HG03280 (cell line): Measurements from ENCODE around the gene PREP.

Experiments used
- ATAC-seq: cut with Tn5 transposase; IDR thresholded peaks from one replicate; pipeline ENCODE4 v1.9.1; 2021; ENCODE audit warnings: mild to moderate bottlenecking, moderate library complexity; ENCODE audit not compliant: unreplicated experiment

PREP gene

DNA sequence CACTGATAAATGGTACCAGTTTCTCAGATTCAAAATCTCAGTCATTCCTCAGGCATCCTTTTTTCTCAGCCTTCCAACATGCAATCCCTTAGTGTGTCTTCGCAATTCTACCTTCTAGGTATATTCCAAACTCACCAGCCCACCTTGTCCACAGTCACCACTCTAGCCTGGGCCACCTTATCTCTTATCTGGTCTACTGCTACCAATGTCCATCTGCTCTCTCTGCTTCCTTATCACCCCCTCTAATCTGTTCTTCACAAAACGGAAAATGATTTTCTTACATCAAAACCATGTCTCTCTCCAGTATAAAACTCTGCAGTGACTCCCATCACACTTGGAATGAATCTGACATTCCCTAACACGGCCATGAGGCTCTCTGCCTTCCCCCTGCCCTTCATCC is 91.9 kb downstream of the PREP start:
- no peak for ATAC-seq

DNA sequence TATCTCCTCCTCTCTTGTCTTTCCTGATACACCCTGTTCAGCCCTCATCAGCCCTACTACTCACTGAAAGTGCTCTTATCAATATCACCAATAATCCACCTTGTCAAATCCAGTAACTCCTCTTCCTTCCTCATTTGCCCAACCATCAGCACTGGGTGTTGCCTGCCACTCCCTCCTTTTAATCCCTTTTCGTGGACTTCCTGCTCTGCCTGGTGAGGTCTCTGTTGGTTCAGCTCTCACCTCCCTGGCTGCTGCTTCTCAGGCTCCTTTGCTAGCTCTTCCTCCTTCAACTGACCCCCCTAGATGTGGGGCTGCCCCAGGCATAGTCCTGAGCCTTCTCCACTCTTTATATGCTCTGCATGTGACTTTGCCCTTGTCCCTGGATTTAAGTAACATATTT is 92.5 kb downstream of the PREP start:
- no peak for ATAC-seq

DNA sequence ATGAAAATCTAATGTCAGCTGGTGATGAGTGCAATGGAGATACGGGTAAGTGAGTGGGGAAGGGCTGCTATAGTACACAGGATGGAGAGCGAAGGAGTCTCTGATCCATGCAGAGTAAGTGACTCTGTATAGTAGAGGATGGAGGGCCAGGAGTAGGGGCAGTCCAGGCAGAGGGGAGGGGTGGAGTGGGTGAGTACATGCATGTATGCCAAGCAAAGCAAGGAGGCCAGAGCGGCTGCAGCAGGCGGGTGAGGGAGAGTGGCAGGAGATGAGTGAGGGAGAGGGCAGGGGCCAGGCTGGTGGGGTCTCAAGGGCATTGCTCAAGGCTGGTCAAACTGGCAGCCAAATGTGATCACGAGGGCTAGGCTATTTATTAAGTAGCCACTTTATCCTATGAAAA is 94.0 kb downstream of the PREP start:
- no peak for ATAC-seq

DNA sequence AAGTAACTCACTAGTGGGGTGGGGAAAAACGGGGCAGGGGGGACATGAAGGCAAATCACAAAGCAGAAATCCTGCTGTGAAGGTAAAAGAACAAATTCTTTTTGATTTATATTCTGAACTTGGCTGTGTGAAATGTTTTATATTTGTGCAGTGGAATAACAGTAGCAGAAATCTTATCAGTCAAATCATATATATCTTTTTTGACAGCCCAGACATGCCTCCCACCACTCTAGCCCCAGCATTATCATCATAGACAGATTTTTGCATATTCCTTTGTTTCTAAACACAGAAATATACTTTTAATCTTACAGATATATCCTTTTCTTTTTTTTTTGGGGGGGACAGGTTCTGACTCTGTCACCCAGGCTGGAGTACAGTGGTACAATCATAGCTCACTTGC is 97.4 kb downstream of the PREP start:
- no peak for ATAC-seq

DNA sequence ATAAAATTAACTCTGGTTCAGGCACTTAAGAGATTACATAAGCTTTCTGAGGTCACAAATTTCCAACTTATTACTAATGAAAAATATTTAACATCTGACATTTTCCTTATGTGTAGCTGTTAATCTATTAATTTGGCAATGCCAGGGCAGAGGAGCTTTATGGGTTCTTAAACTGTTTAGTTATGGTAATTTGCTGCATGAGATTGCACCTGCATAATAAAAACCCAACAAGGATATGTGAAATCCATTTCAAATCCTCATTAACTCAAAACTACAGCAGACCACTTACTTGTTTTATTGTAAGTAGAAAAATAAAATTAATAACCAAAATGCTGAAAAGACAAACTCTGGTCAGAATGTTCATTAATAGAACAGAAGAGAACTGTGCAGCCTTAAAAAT is 98.1 kb downstream of the PREP start:
- no peak for ATAC-seq

DNA sequence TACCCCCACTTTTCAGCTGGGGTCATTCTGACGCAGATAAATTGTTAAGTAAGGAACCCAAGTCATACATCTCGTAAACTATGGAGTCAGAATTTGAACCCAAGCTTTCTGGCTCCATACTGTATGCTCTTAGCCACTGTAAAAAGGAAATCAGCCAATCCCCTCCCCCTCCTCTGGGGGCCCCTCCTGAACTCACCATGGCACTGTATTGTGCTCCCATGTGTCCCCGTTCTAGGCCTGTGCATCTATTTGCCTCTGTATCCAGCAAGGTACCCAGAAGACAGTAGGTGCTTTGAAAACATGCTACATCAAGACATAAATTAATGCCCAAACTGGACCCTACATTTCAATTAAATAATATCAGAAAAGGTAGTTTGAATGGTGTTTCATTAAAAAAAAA is 98.5 kb downstream of the PREP start:
- no peak for ATAC-seq

DNA sequence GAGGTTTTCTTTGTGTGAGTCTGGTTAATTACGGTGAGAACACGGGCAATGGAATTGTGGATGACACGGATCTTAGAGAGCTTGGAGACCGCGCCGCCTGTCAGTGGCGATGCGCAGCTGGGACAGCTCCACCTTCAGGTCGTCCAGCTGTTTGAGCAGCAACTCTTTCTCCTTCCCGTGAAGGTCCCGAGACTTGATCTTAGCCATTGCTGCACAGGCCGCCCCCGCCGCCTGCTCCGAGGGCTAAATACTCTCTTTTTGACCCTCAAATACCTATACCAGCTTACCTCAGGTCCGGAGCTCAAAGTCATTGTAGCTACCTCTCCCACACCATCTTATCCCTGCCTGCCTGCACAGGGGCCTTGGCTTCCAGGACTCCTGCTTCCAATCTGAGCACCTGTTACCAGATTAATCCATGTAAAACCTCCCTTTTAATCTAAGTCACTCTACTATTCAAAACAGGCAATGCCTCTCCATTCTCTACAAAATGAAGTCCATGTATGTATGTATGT is 100.2 kb downstream of the PREP start:
- no peak for ATAC-seq

DNA sequence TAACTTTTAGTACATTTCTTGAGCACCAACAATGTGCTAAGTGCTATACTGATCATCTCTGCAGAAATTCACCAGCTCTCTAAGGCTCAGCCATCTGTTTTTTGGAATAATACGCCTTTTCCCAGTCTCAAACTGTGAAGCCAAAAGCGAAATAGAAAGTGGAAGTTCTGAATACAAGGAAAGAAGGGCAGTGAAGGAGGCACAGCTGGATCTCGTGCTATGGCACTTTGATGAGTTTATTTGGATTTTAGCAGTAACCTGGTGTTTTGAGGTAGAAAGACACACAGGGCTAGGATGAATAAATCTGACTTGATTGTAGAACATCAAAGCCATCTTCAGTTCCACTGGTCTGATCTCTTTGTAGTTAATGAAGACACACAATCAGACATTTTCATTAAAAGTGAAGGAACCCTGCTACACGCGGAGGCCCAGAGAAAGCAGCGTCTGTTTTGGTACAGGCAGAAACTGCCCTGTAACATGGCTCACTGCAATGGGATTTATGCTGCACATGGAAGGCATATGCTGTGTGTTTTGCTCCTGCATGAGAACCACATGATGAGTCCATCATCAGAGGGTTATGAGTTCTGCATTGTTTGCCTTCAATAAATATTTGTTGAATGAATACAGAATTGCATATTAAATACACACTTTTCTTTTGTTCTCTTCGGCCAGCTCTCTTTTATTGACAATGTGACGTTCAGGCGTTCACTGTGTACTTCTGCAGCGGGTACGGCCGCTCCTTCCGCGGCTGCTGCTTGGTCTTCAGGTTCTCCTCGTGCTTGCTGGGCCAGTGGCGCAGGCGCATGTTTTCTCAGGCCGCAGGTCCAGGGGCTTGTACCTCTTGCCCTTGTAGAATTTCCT is 100.9 kb downstream of the PREP start:
- no peak for ATAC-seq

DNA sequence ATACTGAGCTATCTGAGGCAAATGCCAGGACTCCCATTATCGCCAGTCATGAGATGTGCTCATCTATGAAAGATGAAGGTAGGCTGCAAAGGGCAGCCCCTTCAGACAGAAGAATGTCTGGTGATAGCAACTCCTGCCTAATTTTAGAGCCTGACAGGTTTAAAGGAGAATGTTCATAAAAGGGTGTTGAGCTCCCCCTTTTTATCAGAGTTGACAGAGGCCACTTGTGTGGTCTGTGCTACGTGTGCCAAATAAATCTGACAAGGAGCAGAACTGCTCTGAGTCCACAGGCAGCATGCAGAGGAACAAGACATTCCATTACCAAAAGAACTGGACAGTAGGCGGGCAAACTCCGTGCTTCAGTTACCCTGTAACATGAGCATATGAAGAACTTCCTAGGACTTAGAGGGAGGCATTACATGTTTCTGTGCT is 101.8 kb downstream of the PREP start:
- ATAC-seq, result no peak

DNA sequence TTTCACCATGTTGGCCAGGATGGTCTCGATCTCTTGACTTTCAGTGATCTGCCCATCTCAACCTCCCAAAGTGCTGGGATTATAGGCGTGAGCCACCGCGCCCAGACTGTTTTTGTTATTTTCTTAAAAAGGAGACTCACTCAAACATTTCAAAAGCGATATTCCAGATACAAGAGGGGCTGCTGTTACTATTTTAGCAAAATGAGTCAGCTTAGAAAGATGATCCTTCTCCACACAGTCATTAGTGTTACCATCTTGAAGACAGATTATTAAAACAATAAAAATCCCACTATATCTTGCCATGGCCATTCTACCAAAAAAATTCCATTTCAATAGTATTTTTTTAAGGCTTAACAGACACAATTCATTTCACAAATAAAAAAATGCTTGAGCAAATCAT is 102.8 kb downstream of the PREP start:
- no peak for ATAC-seq

DNA sequence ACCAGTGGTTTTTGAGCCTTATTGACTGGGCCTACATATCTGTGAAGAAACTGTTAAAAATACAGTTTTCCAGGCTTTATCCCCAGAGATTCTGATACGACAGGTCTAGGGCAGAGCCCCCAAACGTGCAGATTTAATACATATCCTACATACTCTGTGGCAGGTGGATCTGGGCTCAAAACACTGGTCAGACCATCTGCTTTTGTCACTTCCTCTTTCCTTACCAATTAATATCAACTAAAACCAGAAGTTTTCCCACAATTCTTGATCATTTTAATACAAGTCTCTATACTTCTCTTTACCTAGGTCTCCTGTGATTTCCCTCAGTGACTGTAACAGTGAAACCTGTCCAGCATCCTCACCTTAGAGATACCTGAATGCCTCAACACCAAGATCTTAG is 108.8 kb downstream of the PREP start:
- ATAC-seq, result no peak

DNA sequence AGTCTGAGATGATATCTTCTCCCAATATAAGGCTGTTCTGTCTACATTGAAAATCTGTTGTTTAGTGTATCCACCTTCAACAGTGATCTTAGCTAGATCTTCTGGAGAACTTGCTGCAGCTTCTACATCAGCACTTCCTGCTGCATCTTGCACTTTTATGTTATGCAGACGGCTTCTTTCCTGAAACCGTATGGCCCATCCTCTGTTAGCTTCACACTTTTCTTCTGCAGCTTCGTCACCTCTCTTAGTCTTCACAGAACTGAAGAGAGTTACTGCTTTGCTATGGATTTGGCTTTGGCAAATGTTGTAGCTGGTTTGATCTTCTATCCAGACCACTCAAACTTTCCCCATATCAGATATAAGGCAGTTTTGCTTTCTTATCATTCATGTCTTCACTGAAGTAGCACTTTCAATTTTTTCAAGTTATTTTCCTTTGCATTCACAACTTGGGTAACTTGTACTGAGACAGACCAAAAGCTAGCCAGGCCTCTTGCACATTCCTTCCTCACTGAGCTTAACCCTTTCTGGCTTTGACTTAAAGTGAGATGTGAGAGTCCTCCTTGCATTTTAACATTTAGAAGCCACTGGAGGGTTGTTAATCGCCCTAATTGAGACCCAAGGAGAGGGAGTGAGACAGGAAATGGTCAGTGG is 110.1 kb downstream of the PREP start:
- no peak for ATAC-seq

DNA sequence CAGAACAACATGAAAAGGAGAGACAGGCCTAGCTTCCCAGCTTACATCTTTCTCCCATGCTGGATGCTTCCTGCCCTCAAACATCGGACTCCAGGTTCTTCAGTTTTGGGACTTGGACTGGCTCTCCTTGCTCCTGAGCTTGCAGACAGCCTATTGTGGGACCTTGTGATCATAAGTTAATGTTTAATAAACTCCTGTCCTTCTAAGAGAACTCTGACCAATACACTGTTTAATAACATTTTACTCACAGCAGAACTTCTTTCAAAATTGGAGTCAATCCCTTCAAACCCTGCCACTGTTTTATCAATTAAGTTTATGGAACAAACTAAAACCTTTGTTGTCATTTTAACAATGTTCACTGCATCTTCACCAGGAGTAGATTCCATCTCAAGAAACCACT is 111.4 kb downstream of the PREP start:
- ATAC-seq, result no peak

DNA sequence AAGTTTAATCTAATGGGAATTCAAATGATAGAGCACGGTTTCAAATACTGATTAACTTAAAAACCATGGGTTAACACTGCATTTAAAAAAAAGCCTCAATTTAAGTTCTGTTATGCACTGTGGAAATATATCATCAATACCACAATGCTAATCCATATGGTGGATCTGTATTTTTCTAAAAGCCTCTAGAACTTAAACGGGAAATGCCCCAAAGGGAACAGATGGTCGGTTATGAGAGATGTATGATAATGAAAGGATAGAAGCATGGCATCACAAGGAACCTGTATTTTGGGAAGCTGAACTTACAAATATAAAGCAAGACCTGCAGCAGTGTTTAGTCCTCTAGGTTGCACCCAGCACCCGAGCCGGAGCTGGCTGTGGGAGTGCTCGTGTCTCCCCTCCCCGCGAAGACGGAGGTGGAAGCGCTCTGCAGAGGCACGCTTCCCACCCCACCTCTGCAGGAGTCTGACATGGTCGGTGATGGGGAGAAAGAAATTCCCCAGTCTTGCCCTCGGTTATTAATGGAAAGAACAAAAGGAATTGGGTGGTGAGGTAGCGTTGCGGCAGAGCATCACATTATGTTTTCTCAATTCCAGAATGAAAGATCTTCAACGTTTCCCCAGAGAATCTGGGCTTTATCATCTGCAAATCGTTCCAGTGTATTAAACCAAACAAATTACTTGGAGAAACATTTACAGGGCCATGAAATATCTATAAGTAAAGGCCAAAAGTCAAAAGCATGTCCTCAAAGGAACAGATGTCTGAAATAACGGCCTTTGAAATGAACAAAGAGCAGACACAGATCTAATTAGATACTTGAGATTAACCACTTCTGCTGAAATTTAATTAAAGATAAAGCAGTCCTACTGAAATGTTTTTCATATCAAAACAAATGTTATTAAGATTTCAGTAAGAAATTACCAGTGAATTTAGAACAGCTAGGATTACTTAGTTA is 120.0 kb downstream of the PREP start:
- ATAC-seq, result no peak

DNA sequence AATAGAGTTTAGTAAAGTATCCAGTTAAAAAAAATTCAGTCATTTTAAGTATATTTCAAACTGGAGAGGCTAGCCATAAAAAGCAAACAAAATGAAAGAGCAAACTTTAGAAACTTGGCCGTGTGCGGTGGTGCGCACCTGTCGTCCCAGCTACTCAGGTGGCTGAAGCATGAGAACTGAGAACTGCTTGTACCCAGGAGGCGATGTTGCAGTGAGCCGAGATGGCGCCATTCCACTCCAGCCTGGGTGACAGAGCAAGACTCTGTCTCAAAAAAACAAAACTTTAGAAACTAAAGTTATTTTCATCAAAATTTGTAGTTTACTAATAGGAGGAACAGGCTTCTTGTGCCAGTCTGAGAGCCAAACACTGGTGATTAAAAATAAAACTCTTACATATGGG is 122.8 kb downstream of the PREP start:
- no peak for ATAC-seq

DNA sequence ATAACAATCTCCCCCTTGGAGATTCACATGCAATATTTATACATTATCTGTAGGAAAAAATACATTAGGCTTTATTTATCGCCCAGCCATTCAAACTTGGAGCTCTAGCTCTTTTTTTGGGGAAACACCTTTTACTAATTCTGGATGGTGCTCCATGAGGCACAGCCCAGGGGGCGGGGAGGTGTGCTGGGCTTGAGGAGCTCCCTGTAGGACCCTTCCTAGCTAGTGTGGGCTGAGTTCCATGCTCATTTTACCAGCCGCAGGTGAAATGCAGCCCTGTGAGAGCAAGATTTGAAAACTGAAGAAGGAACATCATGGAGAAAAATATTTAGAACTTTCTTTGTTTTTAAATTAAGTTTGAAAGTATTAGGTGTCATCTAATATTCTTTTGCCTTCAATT is 123.4 kb downstream of the PREP start:
- no peak for ATAC-seq

DNA sequence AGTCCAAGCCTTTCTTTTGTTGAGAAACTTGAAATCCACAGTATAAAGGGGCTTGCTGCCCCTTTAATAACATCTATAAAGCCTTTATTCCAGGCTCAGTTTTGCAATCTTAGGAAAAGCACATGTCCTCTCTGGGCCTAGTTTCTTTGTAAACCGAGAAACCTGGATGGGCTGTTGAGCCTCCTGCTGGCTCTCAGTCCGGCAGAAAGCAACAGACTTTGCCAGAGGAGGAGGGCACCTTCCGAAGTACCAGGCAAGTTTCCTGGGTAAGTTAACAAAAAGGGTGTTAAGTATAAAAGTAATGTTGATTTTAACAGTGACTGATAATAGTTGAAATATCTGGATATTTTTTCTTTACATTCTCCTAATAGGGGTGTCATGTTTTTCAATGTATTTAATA is 124.1 kb downstream of the PREP start:
- no peak for ATAC-seq

DNA sequence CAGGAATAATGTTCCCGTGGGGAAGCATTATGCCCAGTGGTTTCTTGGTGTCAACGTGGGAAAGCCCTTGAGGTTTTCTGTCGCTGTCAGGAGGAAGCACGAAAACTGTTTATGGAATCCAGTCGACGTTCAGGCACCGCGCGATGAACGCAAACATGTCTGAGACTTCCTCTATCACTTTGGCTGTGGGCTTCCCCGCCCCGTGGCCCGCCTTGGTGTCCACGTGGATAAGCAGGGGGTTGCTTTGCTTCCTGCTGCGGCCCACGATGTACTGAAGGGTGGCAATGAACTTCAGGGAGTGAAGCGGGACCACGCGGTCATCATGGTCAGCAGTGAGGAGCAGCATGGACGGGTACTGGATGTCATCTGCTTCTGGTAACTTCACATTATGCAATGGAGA is 124.8 kb downstream of the PREP start:
- ATAC-seq, result no peak

DNA sequence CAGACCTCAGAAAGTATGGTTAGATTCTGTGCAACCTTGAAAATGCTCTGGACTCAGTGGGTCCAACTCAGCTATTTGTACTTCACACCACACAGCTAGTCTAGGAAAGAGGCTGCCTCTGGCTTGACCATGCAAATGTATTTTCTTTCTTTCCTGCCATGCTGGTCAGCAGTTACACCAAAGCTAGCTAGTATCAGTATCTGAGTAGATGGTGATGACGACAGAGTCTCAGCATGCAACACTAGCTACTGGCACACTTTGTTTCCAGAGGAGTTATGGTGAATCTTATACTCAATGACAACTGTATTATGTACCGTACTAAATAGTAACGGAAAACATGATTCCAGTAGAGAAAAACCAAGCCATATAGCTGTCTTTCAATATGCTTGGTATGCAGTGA is 126.5 kb downstream of the PREP start:
- ATAC-seq, result no peak

DNA sequence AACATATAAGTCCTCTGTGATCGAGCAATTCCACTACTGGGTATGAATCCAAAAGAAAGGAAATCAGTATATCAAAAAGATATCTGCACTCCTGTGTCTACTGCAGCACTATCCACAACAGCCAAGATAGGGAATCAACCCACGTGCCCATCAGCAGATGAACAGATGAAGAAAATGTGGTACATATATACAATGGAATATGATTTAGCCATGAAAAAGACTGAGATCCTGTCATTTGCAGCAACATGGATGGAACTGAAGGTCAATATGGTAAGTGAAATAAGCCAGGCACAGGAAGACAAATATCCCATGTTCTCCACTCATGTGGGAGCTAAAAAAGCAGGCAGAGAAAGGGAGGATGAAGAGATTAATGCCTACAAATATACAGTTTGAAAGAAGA is 127.3 kb downstream of the PREP start:
- no peak for ATAC-seq

DNA sequence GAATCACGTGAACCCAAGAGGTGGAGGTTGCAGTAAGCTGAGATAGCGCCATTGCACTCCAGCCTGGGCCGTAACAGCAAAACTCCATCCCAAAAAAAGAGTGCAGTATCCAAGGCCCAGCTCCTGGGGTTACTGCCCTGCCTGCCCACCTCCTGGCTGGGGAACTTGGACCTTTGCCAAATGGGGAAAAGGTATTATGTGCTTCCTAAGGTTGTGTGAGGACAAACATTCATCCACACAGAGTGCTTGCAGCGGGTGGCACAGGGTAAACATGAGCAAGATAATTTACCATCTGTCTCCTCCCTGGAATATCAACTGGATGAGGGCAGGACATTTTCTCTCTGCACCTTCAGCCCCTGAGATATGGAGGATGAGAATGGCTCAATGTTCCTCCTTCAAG is 128.2 kb downstream of the PREP start:
- ATAC-seq, result no peak
